ENCODE data around the gene CST3.
"Not testable (repeated sequence)": the region's sequence is repeated elsewhere in the genome, so short reads cannot be mapped to it uniquely, and the experiment has no call there.

Gene CST3

GRCh38 chr20:23626040-23626620, 11.6 kb downstream of the CST3 start:
- no peak for TF ChIP-seq ZFX (IDR thresholded peaks at IDR 0.05; ENCODE audit: borderline replicate concordance)
- TF ChIP-seq, protein P1, sequence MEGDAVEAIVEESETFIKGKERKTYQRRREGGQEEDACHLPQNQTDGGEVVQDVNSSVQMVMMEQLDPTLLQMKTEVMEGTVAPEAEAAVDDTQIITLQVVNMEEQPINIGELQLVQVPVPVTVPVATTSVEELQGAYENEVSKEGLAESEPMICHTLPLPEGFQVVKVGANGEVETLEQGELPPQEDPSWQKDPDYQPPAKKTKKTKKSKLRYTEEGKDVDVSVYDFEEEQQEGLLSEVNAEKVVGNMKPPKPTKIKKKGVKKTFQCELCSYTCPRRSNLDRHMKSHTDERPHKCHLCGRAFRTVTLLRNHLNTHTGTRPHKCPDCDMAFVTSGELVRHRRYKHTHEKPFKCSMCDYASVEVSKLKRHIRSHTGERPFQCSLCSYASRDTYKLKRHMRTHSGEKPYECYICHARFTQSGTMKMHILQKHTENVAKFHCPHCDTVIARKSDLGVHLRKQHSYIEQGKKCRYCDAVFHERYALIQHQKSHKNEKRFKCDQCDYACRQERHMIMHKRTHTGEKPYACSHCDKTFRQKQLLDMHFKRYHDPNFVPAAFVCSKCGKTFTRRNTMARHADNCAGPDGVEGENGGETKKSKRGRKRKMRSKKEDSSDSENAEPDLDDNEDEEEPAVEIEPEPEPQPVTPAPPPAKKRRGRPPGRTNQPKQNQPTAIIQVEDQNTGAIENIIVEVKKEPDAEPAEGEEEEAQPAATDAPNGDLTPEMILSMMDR (IDR thresholded peaks at IDR 0.05) = no peak
- no peak overlapping the region for H3K27ac ChIP-seq

DNA sequence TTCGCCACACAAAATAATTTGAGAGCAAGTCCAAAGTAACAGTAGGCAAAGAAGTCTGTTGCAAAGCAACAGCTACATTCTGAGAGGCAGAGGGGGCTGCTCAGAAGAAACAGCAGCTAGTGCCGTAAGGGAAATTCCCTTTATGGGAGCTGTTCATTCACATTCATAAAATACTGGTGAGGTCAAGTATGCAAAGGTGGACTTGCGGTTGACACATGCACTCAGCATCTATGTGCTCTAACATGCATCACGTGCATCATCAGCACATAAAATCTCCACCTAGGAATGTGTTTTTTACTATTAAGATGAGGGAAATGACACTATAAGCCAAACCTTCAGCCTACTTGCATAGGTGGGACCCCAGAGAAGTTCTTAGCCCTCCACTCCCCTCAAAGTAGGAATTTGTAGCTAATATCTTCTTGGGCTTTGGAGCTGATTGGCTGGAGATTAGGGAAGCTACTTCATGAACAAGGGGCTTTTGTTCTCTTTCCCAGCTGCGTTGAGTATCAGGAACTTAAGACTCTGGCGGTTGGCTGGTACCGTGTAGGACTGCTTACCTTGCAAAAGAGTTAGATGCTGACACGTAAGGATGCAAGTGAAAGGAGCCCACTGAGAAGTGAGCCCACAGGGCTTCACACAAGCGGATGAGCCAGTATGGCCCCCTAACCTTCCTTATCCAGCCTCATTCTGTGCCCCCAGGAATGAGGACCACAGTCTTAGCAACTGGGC, 12.4 kb downstream of the CST3 start:
- TF ChIP-seq ZFX (IDR thresholded peaks at IDR 0.05; ENCODE audit: borderline replicate concordance) = no peak
- TF ChIP-seq, protein P1 (IDR thresholded peaks at IDR 0.05) = no peak
- no peak overlapping the region for H3K27ac ChIP-seq

GRCh38 chr20:23624324-23624691, 13.4 kb downstream of the CST3 start:
- H3K27ac ChIP-seq = no peak overlapping the region
- no peak for TF ChIP-seq ZFX (IDR thresholded peaks at IDR 0.05; ENCODE audit: borderline replicate concordance)
- TF ChIP-seq, protein P1 (IDR thresholded peaks at IDR 0.05) = no peak

DNA sequence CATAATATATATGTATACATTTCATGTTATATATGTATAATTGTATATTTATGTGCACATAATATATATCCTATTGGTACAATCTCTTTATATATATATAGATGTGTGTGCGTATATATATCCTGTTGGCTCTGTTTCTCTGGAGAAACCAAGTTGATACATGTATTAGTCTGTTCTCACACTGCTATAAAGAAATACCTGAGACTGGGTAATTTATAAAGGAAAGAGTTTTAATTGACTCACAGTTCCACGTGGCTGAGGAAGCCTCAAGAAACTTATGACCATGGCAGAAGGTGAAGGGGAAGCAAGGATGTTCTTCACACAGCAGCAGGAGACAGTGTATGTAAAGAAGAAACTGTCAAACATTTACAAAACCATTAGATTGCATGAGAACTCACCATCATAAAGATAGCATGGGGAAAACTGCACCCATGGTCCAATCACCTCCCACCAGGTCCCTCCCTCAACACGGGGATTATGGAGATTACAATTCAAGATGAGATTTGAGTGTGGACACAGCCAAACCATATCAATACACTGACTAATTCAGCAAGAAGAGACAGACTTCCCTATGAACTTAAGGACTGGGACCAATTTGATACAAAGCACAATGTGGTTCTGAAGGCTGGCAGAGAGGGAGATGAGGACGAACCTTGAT, 14.0 kb downstream of the CST3 start:
- H3K27ac ChIP-seq = no peak overlapping the region
- TF ChIP-seq ZFX (IDR thresholded peaks at IDR 0.05; ENCODE audit: borderline replicate concordance) = no peak
- TF ChIP-seq, protein P1 (IDR thresholded peaks at IDR 0.05) = no peak

- TF ChIP-seq, protein P1 (IDR thresholded peaks at IDR 0.05) = no peak
- TF ChIP-seq ZFX (IDR thresholded peaks at IDR 0.05; ENCODE audit: borderline replicate concordance) = no peak
- H3K27ac ChIP-seq = no peak overlapping the region
Measured at GRCh38 chr20:23622839-23623343, 14.9 kb downstream of the CST3 start.

DNA sequence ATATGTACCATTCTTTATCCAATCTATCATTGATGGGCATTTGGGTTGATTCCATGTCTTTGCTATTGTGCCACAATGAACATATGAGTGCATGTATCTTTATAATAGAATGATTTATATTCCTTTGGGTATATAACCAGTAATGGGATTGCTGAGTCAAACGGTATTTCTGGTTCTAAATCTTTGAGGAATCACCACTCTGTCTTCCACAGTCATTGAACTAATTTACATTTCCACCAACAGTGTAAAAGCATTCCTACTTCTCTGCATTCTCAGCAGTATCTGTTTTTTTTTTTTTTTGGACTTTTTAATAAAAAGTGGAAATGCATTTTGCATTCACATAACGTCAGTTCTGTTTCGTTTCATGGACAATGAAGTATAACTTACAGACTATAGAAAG, 15.4 kb downstream of the CST3 start:
- not testable (repeated sequence) for H3K27ac ChIP-seq

GRCh38 chr20:23620670-23621386, 16.9 kb downstream of the CST3 start:
- H3K27ac ChIP-seq = not testable (repeated sequence)

DNA sequence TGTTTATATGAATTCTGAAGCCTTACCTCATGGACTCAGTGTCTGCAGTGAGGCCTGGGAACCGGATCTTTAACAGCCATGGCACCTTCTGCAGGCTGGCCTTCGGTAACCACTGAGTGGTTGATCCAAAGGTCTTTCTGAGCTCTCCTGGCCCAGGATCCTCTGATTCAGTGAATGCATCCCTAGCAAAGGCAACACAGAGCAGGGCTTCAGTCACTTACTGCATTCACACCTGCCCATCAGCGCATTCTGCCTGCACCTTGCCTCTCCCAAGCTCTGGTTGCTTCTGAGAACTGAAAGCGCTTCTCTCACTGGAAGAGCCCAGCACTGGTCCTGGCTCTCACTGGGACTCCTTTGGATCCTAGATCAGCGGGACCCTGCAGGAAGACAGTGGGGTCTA, 23.6 kb downstream of the CST3 start:
- H3K27ac ChIP-seq = no peak overlapping the region
- TF ChIP-seq, protein P1 (IDR thresholded peaks at IDR 0.05) = no peak
- no peak for TF ChIP-seq ZFX (IDR thresholded peaks at IDR 0.05; ENCODE audit: borderline replicate concordance)

Measured in 22Rv1 (cell line).